Measurements from ENCODE around the gene CALN1. TPM values are rescaled to one million over a fixed set of nuclear protein-coding genes. Genes with fewer than 3 reads are reported as not detected.

The CALN1 gene
- total and polyA plus RNA-seq, 2 of the 8 experiments (the other 6 are each of a cell fraction or from before 2014, with no cell fraction given), result 6.4 to 15.2 TPM

GRCh38 chr7:71753956-71754664 lies 658.0 kb downstream of the CALN1 start:
- no peak overlapping the region for H4K91ac ChIP-seq (replicated peaks; ENCODE audit: insufficient read length, low read length)
- H3K18ac ChIP-seq (ENCODE audit: extremely low read depth, low read length), result no peak overlapping the region
- H4K20me1 ChIP-seq (replicated peaks in 1 of 2; ENCODE audit: control insufficient read depth in 1 of 2, insufficient read depth in 2 of 2, low read length in 2 of 2), result no peaks in the 10 kb centered on the region
- H2BK120ac ChIP-seq (replicated peaks; ENCODE audit: low read depth, low read length), result no peak overlapping the region
- H3K27me3 ChIP-seq (replicated peaks in 1 of 4; ENCODE audit: control insufficient read depth in 3 of 4, extremely low read depth in 1 of 4, insufficient read depth in 3 of 4, low read length in 3 of 4), result no peaks in the 10 kb centered on the region
- H2AFZ ChIP-seq (ENCODE audit: low read length), result 0 out of 2 replicates have a peak overlapping the region, but pooled peaks have one; percentile 34
- H3K14ac ChIP-seq (ENCODE audit: insufficient read length), result no peak overlapping the region
- FAIRE-seq (no peak), DNase-seq (ENCODE audit: low read depth in 1 of 2, low spot score in 2 of 2) (no peak)
- no peaks in the 10 kb centered on the region; the same call in 1 of the 2 replicates for H3K23me2 ChIP-seq (ENCODE audit: low read depth, low read length)
- POLR2A ChIA-PET (ENCODE audit: partially characterized antibody), result interaction anchor here (0.7 kb wide), 1 partner anchor 412 kb away, joined by 3 read pairs; no protein-coding TSS in a partner anchor
- H4K5ac ChIP-seq (ENCODE audit: insufficient read length, low read depth, low read length), result no peak overlapping the region
- H3K4ac ChIP-seq (replicated peaks; ENCODE audit: insufficient read length, low read depth, low read length), result no peak overlapping the region
- WGBS, 2 experiments (ENCODE audit: extremely low coverage in 1 of 2, insufficient coverage in 1 of 2, insufficient read length in 1 of 2, insufficient replicate concordance in 2 of 2, low coverage in 1 of 2, low lambda C conversion rate in 2 of 2, missing lambda C conversion rate in 1 of 2), result 89% methylated on average over 7 of the region's 9 CpGs; no CpG with 5 or more reads in 1 of the 2 experiments
- CTCF ChIA-PET (ENCODE audit: partially characterized antibody), result interaction anchor here (1.0 to 1.9 kb wide), 5 partner anchors 17 to 741 kb away, joined by 3 to 7 read pairs (median 4); no protein-coding TSS in a partner anchor
- no peaks in the 10 kb centered on the region for H3K79me1 ChIP-seq (ENCODE audit: low read depth, low read length)
- H3K4me1 ChIP-seq (replicated peaks in 1 of 4; ENCODE audit: control insufficient read depth in 3 of 4, insufficient read depth in 4 of 4, low read length in 3 of 4), result no peaks in the 10 kb centered on the region; a peak in 1 of 7 replicates
- no peak overlapping the region for H3K27ac ChIP-seq (ENCODE audit: low read depth, low read length)
- H3K4me3 ChIP-seq (ENCODE audit: extremely low read depth in 1 of 4, insufficient read depth in 2 of 4, low read depth in 3 of 4, low read length in 4 of 4), result no peak overlapping the region
- no peak overlapping the region for H3K56ac ChIP-seq (replicated peaks; ENCODE audit: insufficient read length, low read depth, low read length)
- no peaks in the 10 kb centered on the region for H3K36me3 ChIP-seq (ENCODE audit: control insufficient read depth in 2 of 4, insufficient read depth in 4 of 4, low read length in 3 of 4)
- no peaks in the 10 kb centered on the region for H3K79me2 ChIP-seq (ENCODE audit: control insufficient read depth in 1 of 2, insufficient read depth in 2 of 2, low read length in 2 of 2)
- H3K9me3 ChIP-seq (ENCODE audit: insufficient read depth in 2 of 2, low read depth in 1 of 2, low read length in 1 of 2), result peaks cover 0 to 2% of the 10 kb centered on the region in 2 experiments; a peak in 1 of 4 replicates
- H3K9ac ChIP-seq (replicated peaks in 1 of 4; ENCODE audit: extremely low read depth in 1 of 4, low read depth in 3 of 4, low read length in 3 of 4), result no peak overlapping the region
- H2AK5ac ChIP-seq (ENCODE audit: low read depth, low read length), result no peak overlapping the region
- H2BK15ac ChIP-seq (ENCODE audit: low read length), result no peak overlapping the region
- H4K8ac ChIP-seq (ENCODE audit: extremely low read depth, insufficient read depth, low read length), result no peak overlapping the region
- H2BK5ac ChIP-seq (ENCODE audit: low read depth, low read length), result no peak overlapping the region
- no peak overlapping the region for H2BK12ac ChIP-seq (ENCODE audit: low read depth, low read length)
- H3K4me2 ChIP-seq (ENCODE audit: insufficient read depth in 1 of 2, low read depth in 2 of 2, low read length in 2 of 2), result no peak overlapping the region
- no peak overlapping the region for H3K23ac ChIP-seq (ENCODE audit: insufficient read length)
- H2BK20ac ChIP-seq (ENCODE audit: low read length), result no peak overlapping the region
- TF ChIP-seq SIRT6 (IDR thresholded peaks at IDR 0.05; ENCODE audit: low read length) (no peak), CTBP2 (IDR thresholded peaks at IDR 0.05; ENCODE audit: borderline replicate concordance, insufficient read depth, insufficient read length, low read length) (no peak), SUZ12 (IDR thresholded peaks at IDR 0.05; ENCODE audit: low read length) (no peak), GTF2F1 (IDR thresholded peaks at IDR 0.05; ENCODE audit: borderline replicate concordance, low read depth, low read length) (no peak), SRF (IDR thresholded peaks at IDR 0.05; ENCODE audit: low read depth, low read length) (no peak), ATF3 (IDR thresholded peaks at IDR 0.05; ENCODE audit: insufficient read depth, low read depth, low read length) (no peak), CBX8 (IDR thresholded peaks at IDR 0.05; ENCODE audit: borderline replicate concordance, low read depth, low read length) (no peak), TEAD4 (IDR thresholded peaks at IDR 0.05; ENCODE audit: low read depth, low read length) (no peak), POLR2AphosphoS5 (IDR thresholded peaks at IDR 0.05; ENCODE audit: low read depth, low read length) (no peak)
- TF ChIP-seq, protein P1, sequence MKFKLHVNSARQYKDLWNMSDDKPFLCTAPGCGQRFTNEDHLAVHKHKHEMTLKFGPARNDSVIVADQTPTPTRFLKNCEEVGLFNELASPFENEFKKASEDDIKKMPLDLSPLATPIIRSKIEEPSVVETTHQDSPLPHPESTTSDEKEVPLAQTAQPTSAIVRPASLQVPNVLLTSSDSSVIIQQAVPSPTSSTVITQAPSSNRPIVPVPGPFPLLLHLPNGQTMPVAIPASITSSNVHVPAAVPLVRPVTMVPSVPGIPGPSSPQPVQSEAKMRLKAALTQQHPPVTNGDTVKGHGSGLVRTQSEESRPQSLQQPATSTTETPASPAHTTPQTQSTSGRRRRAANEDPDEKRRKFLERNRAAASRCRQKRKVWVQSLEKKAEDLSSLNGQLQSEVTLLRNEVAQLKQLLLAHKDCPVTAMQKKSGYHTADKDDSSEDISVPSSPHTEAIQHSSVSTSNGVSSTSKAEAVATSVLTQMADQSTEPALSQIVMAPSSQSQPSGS (IDR thresholded peaks at IDR 0.05; ENCODE audit: low read length), result no peak

Measured in H1 (cell line).